GM18511 (cell line): ENCODE measurements around the gene CERS6.
"Not testable (repeated sequence)": the region's sequence is repeated elsewhere in the genome, so short reads cannot be mapped to it uniquely, and the experiment has no call there.

ENCODE experiments used
- ATAC-seq: cut with Tn5 transposase; IDR thresholded peaks from one replicate; pipeline ENCODE4 v1.9.1; 2021; ENCODE audit warnings: mild to moderate bottlenecking, moderate library complexity; ENCODE audit not compliant: unreplicated experiment

CERS6 gene

DNA sequence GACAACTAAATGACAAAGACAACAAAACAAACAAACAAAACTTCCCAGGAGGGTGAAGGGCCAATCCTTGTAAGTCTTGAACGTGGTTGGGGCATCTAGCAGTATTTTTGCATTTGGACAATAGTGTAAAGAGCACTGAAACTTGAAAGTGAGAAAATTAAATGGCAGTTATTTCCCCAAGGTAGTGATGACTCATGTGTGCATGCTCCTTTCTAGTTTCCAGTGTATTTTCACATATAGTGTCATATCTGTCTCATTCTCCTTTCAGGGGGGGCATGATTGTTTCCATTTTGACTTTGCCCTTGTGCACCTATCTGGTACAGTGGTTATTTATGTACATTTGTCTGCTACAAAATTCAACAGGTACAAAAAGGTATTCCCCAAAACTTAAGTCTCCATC, 39.5 kb downstream of the CERS6 start:
- peak; percentile 86 for ATAC-seq

DNA sequence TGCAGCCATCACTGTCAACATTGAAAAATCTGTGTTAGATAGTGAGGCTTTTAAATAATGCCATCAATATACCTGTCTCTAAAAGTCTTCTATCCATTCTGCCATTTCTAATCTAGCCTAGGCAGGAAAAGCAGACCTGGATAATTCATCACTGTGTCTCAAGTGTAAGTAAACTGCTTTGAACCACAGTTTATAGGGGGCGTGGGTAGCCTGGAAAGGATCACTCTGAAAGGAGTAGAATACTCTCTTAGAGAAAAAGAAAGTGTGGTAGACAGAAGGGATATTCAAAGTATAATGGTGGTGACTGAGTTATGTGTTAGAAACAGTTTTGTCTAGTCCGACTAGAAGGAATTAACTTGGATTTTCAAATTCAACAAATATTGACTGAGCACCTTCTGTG, 40.8 kb downstream of the CERS6 start:
- ATAC-seq, result no peak

DNA sequence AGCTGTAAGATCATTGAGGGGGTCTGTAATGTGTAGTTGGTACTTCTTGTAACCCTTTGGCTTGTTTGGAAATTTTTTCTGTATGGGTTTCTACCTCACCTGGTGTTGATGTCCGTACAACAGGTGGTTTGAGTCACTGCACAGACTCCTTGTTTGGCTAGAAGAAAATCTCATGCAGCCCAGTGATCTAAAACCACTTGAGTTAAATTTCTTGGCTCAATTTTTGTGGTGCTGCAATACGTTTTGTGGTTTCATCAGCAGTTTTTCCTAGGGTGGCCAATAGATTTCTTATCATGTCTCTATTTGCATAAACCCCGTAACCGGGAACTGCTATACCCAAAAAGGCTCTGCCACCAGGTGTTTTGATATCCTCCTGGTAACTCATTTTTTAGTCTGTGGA, 43.4 kb downstream of the CERS6 start:
- no peak for ATAC-seq

DNA sequence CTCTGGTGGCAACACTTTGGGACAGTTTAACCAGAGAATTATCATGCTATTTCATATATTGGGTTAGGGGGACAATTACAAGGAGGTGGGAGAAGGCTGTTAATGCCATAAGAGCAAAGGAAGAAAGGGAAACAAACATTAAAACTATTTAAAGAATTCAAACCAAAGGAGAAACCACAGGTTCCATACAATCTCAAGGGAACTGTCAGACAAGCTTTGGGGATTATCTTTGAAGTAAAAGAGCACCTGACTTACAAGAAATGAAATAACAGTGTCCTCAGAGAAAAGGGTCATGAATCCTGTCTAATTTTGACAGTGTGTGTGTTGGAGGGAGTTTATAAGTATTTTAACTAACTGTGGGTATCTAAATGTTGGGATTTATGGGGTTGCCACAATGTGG, 44.4 kb downstream of the CERS6 start:
- no peak for ATAC-seq

DNA sequence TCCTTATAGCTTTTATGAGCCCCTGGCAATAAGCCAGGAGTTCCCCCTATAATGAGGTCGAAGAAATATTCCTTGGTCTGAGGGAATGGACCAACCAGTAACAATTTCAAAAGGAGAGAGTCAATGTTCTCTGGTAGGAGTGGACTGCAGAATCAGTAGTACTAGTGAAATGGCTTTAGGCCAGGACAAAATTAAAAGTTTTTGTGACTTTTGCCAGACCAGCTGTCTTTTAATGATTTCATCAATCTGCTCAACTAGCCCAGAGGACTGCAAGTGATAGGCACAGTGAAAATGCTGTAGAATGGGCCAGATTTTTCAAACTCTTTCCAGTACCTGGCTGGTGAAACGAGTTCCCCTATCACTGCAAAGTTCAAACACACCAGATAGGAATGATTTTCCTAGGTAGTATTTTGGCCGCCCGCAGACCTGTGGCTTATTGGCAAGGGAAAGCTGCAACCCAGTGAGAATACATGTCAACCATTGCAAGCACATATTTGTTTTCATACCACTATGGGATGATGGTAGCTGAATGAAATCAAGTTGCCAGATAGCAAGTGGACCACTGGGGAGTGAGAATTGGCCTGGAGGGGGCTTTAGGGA, 45.5 kb downstream of the CERS6 start:
- no peak for ATAC-seq

DNA sequence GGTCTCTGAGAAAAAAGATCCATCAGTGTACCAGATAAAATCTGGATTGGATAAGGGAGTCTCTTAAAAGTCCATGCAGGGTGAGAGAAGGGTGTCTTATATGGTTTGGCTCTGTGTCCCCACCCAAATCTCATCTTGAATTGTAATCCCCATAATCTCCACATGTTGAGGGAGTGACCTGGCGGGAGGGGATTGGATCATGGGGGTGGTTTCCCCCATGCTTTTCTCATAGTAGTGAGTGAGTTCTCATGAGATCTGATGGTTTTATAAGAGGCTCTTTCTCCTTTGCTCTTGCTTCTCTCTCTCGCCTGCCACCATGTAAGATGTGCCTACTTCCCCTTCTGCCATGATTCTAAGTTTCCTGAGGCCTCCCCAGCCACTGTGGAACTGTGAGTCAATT, 46.8 kb downstream of the CERS6 start:
- not testable (repeated sequence) for ATAC-seq

DNA sequence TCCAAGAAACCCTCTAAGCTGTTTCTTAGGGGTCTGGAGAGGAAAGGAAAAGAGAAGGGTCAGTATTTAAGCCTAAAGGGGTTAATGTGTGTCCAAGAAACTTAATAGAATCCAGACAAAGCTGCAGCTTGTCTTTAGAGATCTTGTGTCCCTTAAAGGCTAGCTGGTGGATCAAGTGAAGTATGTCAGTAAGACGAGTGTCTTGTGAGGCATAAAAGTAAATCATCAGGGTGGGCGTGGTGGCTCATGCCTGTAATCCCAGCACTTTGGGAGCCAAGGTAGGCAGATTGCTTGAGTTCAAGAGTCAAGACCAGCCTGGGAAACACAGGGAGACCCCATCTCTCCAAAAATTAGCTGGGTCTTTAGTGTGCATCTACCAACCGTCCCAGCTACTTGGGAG, 47.8 kb downstream of the CERS6 start:
- no peak for ATAC-seq

DNA sequence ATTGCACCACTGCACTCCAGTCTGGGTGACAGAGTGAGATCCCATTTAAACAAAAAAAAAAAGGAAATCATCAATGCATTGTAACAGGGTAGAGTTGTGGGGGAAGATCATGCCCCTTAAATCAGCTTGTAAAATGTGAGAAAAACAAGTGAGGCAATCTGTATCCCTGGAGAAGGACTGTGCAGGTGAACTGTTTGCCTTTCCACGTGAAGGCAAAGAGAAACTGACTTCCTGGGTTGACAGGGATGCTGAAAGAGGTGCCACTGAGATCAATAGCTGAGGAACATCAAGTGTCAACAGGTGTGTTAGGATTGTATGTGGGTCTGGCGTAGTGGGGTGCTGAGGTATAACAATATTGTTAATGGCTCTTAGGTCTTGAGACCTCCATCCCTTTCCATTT, 48.3 kb downstream of the CERS6 start:
- no peak for ATAC-seq

DNA sequence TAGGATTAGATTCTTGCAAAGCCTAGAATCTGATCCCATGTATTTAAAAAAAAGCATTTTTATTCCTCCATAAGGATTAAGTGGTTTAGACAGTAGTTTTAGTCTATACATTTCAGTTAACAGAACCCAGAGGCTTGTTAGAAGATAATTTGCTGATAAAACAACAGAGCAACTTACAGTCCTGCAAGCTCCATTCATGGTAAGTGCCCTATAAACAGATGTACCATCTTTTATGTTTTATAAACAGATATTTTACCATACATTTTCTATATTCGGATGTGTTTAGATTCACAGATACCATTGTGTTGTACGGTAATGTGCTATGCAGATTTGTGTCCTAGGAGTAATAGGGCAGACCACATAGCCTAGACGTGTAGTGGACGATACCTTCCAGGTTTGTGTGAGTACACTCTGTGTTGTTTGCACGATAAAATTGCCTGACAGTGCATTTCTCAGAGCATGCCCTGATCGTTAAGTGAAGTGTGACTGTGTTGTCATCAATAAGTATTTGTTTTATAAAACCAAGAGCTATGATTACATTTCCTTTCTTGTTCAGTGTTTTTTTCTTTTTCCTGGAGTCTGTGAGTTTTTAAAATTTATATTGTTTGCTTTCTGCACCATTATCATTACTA, 54.2 kb downstream of the CERS6 start:
- ATAC-seq, result no peak

DNA sequence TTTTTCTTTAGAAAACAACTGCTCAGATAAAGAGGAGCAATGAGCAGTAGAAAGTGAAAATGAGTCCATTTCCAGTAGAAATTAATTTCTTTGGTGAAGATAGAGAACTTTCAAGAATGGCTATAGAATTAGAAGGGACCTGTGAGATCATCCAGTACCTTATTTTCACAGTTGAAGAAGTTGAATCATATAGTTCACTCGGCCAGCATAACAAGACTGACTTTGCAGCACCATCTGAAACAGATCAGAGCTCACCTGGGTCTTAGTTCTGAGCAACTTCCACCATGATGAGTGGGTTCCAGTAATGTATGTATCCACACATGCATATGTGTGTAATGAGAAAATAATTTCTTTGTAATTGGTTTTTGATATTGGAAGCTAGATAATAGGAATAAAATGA, 58.6 kb downstream of the CERS6 start:
- ATAC-seq, result peak; percentile 44

DNA sequence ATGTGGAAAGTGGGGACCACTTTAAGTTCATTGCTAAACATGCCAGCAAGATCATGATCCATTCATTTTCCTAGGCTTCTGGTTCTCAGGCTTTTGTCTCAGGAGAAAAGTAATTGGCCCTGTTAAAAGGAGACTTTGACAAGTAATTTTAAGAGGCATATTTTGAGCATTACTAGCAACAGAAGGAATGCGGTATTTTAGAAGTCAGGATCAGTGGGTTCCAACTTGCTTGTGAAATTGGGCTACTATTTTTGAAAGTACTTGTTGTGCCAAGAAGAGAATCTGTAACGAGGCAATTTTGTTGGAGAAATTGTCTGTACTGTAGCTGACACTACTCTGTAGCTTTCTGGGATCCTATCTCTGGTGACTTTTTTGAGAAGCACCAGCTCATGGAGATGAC, 59.4 kb downstream of the CERS6 start:
- ATAC-seq, result no peak

DNA sequence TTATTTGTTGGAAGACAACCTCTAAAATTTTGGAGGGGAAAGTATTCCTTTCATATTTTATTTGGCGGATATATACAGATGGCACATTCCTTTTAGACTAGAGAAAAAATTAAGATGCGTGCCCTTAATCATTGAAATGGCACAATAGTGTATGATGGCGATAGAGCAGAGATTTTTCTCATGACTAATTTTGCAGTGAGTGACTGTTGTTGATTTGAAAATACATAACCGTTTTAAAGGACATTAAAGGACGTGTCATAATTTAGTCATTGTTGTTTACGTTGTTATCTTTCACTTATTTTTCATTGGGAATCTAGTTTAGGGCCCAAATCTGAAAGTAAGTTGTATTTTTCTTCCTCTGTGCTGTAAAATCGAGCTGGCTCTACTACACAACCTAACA, 61.7 kb downstream of the CERS6 start:
- ATAC-seq, result no peak

DNA sequence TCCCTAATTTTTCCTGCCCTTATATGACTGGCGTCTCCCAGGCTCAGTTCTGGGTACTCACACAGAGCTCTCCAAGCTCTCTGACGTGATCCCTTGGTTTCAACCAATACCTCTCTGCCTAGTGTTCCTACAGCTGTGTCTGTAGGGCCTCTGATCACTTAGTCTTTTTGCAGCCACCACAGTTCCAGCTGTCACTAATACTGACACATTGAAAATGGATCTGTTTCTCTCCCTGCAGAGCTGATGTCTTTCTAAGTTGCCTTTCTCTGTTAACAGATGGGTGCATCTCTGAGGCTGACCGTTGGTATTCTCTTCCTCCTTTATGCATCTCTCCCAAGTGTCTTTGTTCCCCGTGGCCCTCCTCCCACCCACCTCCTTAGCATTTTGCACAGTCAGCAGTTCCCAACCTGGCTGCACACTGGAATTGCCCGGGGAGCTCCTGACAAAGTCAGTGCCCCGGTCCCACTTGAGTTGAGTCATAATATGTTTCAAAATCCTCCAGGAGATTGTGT, 62.5 kb downstream of the CERS6 start:
- peak; percentile 30 for ATAC-seq

DNA sequence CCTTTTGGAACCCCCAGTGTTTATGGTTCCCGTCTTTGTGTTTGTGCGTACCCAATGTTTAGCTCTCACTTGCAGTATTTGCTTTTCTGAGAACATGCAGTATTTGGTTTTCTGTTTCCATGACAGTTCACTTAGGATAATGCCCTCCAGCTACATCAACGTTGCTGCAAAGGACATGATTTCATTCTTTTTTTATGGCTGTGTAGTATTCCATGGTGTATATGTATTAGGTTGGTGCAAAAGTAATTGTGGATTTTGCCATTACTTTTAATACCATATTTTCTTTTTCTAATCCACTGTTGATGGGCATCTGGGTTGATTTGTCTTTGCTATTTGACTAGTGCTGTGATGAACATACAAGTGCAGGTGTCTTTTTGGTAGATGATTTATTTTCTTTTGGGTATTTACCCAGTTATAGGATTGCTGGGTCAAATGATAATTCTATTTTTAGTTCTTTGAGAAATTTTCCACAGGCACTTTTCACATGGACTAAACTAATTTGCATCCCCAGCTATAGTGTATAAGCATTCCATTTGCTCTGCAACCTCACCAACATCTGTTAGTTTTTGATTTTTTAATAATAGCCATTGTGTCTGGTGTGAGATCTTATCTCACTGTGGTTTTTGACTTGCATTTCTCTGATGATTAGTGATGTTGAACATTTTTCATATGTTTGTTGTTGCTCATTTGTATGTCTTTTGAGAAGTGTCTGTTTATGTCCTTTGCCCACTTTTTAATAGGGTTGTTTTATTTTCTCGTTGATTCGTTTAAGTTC, 63.6 kb downstream of the CERS6 start:
- no peak for ATAC-seq

DNA sequence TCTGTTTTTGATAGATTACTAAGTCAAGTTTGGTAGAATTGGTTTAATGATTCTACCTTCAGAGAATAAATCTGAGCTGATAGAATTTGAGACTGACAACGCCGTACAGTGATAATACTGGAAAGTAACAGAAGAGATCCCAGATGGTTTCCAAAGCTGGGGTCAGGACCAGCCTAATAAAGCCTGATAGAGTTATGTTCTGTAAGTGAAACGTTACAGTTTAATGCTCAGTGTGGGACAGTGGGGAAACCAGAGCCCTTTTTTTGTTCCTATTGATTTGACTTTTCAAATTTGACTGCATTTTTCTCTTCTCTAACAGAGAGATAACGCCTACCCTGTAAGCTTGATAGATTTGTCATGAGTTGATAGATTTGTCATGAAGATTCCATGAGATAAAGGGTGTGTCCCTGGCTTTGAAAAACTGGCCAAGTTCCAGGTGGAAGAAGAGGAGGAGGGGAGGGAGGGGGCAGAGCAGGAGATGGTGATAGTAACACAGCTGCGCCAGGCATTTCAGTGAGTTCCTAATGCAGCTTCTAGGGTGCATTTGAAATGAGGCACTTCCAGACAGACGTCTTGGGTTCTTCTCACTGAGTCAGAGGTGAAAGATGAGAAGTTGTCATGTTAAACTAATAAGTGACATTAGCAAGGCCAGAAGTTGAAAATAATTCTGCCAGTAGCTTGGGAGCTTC, 65.1 kb downstream of the CERS6 start:
- ATAC-seq, result no peak

DNA sequence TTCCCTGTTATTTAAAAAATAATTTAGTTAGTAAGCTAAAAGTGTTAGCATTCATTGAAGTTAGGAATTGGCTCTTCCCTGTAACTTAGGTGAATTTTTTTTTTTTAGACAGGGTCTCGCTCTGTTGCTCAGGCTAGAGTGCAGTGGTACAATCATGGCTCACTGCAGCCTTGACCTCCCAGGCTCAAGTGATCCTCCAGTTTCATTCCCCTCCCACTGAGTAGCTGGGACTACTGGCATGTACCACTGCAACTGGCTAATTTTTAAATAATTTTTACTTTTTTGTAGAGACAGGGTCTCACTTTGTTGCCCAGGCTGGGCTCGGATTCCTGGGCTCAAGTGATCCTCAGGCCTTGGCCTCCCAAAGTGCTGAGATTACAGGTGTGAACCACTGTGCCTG, 66.4 kb downstream of the CERS6 start:
- no peak for ATAC-seq

DNA sequence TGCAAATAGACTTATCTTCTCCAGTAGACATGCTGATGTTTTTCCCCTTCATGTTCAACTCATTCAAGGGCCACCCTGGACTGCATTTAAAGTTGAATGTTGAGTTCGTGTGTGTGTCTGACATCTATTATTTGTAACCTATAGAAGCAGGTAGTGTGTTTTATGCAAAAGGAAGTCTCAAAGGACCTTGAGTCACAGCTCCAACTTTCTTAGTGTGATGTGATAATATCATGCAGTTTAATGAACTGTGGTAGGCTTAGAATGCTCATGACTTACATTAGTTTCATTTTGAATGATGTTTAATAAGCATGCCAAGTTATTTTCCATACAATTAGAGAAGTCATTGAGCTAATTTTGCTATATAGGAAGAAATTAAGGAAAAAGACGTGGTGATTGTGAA, 67.9 kb downstream of the CERS6 start:
- ATAC-seq, result peak; percentile 52

DNA sequence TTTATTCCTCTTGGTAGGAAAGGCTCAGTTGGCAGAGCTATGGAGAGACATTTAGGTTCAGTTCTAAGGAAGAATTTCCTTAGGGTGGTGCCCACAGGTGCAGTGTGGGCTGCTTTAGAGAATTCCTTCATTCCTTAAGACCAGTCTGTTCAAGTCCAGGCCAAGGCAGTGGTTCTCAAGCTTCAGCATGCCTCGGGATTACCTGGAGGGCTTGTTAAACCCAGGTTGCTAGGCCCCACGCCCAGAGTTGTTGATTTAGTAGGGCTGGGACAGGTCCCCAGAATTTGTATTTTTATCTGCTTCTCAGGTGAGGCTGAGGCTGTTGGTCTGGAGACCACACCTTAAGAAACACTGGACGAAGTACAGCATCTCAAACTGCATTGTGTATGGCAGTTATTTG, 68.9 kb downstream of the CERS6 start:
- ATAC-seq, result no peak

DNA sequence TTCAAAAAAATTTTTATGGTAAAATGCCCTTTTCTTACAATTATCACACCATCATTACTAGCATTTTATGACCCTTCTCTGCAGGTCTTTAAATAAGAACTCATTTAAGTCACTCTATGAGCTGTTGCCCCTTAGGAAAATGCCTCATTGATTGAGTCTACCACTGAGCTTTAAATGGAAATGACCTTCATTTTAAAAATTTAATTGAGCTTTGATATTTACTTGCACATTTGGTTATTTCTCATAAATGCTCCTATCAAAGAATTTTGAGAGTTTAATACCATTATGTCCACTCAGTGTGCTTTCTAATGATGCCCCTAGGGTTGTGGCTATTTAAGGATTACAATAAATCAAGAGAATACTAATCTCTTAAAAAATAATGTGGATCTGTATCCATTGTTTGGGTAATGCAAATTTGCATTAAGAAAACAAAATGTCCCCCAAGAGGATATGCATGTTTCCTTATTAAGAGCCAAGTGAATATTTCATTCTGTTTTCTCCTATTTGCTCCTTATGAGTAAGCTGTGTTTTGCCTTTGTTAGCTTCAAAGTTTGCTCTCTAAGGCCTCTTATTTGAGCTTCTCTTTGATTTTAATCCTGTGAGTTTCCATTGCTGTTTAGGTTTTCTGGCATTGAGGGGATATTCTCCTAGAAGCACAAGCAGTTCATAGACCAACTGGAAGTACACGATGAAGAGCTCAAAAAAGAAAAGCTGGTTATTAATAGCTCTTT, 69.8 kb downstream of the CERS6 start:
- no peak for ATAC-seq

DNA sequence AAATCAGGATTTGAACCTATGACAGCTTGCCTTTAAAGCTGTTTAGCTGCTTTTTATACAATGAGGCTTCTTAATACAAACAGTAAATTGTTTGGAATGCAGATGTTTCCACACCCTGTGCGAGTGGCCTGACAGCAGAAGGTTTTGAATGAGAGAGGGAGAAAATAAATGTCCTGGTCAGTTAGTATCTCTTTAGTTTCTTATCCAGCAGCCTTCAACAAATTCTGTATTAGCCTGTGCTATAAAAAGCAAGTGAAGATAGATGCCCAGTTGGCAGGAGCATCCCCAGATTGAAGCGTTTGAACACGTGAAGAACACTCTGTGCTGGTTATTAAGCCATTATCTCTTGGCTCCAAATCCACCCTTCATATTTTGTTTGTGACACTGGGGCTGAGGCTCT, 70.6 kb downstream of the CERS6 start:
- ATAC-seq, result no peak

DNA sequence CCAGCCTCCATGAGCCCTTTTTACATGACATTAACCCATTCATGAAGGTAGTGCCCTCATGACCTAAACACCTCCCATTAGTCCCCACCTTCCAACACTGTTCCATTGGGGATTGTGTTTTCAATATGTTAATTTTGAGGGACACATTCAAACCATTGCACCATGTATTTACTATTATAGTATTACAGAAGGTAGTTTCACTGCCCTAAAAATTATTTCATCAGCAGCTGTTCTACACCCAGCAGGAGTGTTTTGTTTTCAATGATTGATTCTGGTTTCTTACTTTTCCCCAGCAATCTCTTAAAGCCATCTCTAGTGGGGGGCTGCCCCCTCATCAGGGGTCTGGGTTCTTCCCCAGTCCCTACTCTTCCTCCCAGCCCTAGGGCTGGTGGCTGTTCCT, 71.9 kb downstream of the CERS6 start:
- ATAC-seq, result no peak
